Fibroblast of lung (primary cell): ENCODE results near the gene RBM33. TPM values are rescaled to one million over a fixed set of nuclear protein-coding genes. Genes with fewer than 3 reads are reported as not detected.

Experiments used
- DNase-seq, 2 donors: peaks; one replicate each; pipeline versions ENCODE4 v3.0.0 to v3.0.0-alpha.2; 2010; ENCODE audit warnings: low read depth in 2 of 2
- H2AFZ ChIP-seq: 2 replicates; pipeline ENCODE4 v1.5.1; 2012; ENCODE audit warnings: low read length, control low read depth, inconsistent platforms
- H3K27ac ChIP-seq: 2 replicates; pipeline ENCODE4 v1.5.1; 2011; ENCODE audit warnings: low read length, control low read depth; ENCODE audit not compliant: insufficient read depth
- H3K27me3 ChIP-seq: 2 replicates; pipeline ENCODE4 v1.5.1; 2011; ENCODE audit warnings: mild to moderate bottlenecking, low read length; ENCODE audit not compliant: control insufficient read depth, insufficient read depth
- H3K36me3 ChIP-seq: 2 replicates; pipeline ENCODE4 v1.5.1; 2011; ENCODE audit warnings: low read length; ENCODE audit not compliant: control insufficient read depth, insufficient read depth
- H3K4me1 ChIP-seq: 2 replicates; pipeline ENCODE4 v1.5.1; 2011; ENCODE audit warnings: low read length; ENCODE audit not compliant: control insufficient read depth, insufficient read depth; ENCODE audit errors: extremely low read depth
- H3K4me2 ChIP-seq: 2 replicates; pipeline ENCODE4 v1.5.1; 2011; ENCODE audit warnings: low read length, control low read depth; ENCODE audit not compliant: insufficient read depth; ENCODE audit errors: extremely low read depth
- H3K4me3 ChIP-seq, 4 experiments: fragments of 200-600 bp in 1 of 4; sonication (generic) in 1 of 4; replicated peaks in 1 of 4; 2 replicates each; pipeline ENCODE4 v1.5.1; 2011 to 2016; ENCODE audit warnings: low read length in 4 of 4, low read depth in 3 of 4, mild to moderate bottlenecking in 3 of 4, control low read depth in 2 of 4, inconsistent platforms in 1 of 4, mixed read lengths in 1 of 4; ENCODE audit not compliant: insufficient read depth in 1 of 4; ENCODE audit errors: control extremely low read depth in 1 of 4
- H3K79me2 ChIP-seq: 2 replicates; pipeline ENCODE4 v1.5.1; 2012; ENCODE audit warnings: mild to moderate bottlenecking, low read length, inconsistent platforms; ENCODE audit not compliant: control insufficient read depth, insufficient read depth
- H3K9ac ChIP-seq: 2 replicates; pipeline ENCODE4 v1.5.1; 2011; ENCODE audit warnings: mild to moderate bottlenecking, low read length, control low read depth; ENCODE audit not compliant: insufficient read depth
- H3K9me3 ChIP-seq: 2 replicates; pipeline ENCODE4 v1.5.1; 2012; ENCODE audit warnings: low read depth, low read length; ENCODE audit not compliant: control insufficient read depth, insufficient read depth
- H4K20me1 ChIP-seq: 2 replicates; pipeline ENCODE4 v1.5.1; 2011; ENCODE audit warnings: low read length; ENCODE audit not compliant: control insufficient read depth, insufficient read depth; ENCODE audit errors: extremely low read depth
- CTCF ChIP-seq, 2 donors: IDR thresholded peaks in 1 of 2; conservative IDR thresholded peaks in 1 of 2; 1 replicate in 1 of 2; 2 replicates in 1 of 2; pipeline ENCODE4 v1.5.1; 2011 to 2012; ENCODE audit warnings: low read length in 2 of 2, control low read depth in 1 of 2, inconsistent platforms in 1 of 2, low read depth in 1 of 2, mild to moderate bottlenecking in 1 of 2
- EZH2 ChIP-seq: IDR thresholded peaks from 2 replicates; pipeline ENCODE4 v1.5.1; 2012; ENCODE audit warnings: low read length, control low read depth, mild to moderate bottlenecking; ENCODE audit errors: missing control alignments
- polyA plus RNA-seq, 2 donors: library from polyadenylated mRNA; depleted of rRNA in 1 of 2; stranded (reverse) in 1 of 2; unstranded in 1 of 2; fragments of >200 nt; gene quantifications; 2 replicates each; pipeline ENCODE4 v1.2.1, GENCODE V29; 2011 to 2012; ENCODE audit warnings: missing spikeins in 1 of 2
- total RNA-seq: library from RNA; depleted of rRNA; stranded (reverse); fragments of >200 nt; gene quantifications from 2 replicates; pipeline ENCODE4 v1.2.1, GENCODE V29; 2014

RBM33 gene
- total and polyA plus RNA-seq, 2 donors (not counting 1 experiment from before 2014, with no cell fraction given), result 6.9 to 33.2 TPM

- Histone ChIP-seq H2AFZ (no peak overlapping the region), H3K4me3 (no peak overlapping the region), H3K36me3 (peaks cover 9% of the 10 kb centered on the region), H3K79me2 (peaks cover 19% of the 10 kb centered on the region), H3K27me3 (no peaks in the 10 kb centered on the region), H4K20me1 (no peaks in the 10 kb centered on the region), H3K9me3 (no peaks in the 10 kb centered on the region), H3K4me1 (no peaks in the 10 kb centered on the region), H3K27ac (no peak overlapping the region), H3K9ac (no peak overlapping the region), H3K4me2 (no peak overlapping the region)
- DNase-seq, result no peak
- TF ChIP-seq CTCF (conservative IDR thresholded peaks at IDR 0.05 in 1 of 2, IDR thresholded peaks at IDR 0.05 in 1 of 2; ENCODE audit: low read depth in 1 of 2, low read length in 2 of 2) (no peak), EZH2 (no peak)
These were observed 68.9 kb downstream of the RBM33 start for GRCh38 chr7:155713384-155713783.

- H3K4me3 ChIP-seq, result no peak overlapping the region
- no peak for TF ChIP-seq CTCF (conservative IDR thresholded peaks at IDR 0.05 in 1 of 2, IDR thresholded peaks at IDR 0.05 in 1 of 2; ENCODE audit: low read depth in 1 of 2, low read length in 2 of 2)
- no peak for TF ChIP-seq EZH2
- no peak overlapping the region for H3K4me2 ChIP-seq
- no peaks in the 10 kb centered on the region for H3K9me3 ChIP-seq
- no peaks in the 10 kb centered on the region for H4K20me1 ChIP-seq
- peaks cover 9% of the 10 kb centered on the region for H3K36me3 ChIP-seq
- H3K27me3 ChIP-seq, result no peaks in the 10 kb centered on the region
- no peak for DNase-seq
- H2AFZ ChIP-seq, result no peak overlapping the region
- no peaks in the 10 kb centered on the region for H3K4me1 ChIP-seq
- H3K27ac ChIP-seq, result no peak overlapping the region
- peaks cover 19% of the 10 kb centered on the region for H3K79me2 ChIP-seq
- no peak overlapping the region for H3K9ac ChIP-seq
These were observed 70.2 kb downstream of the RBM33 start for GRCh38 chr7:155714702-155715101.

GRCh38 chr7:155715111-155715805 lies 70.8 kb downstream of the RBM33 start:
- no peaks in the 10 kb centered on the region for H3K27me3 ChIP-seq
- no peaks in the 10 kb centered on the region for H4K20me1 ChIP-seq
- no peak overlapping the region for H3K27ac ChIP-seq
- peaks cover 19% of the 10 kb centered on the region for H3K79me2 ChIP-seq
- H3K4me3 ChIP-seq, result no peak overlapping the region
- H3K36me3 ChIP-seq, result peaks cover 9% of the 10 kb centered on the region
- H3K9me3 ChIP-seq, result no peaks in the 10 kb centered on the region
- H2AFZ ChIP-seq, result no peak overlapping the region
- H3K4me1 ChIP-seq, result no peaks in the 10 kb centered on the region
- no peak overlapping the region for H3K4me2 ChIP-seq
- DNase-seq, result no peak
- H3K9ac ChIP-seq, result no peak overlapping the region
- TF ChIP-seq EZH2 (no peak), CTCF (conservative IDR thresholded peaks at IDR 0.05 in 1 of 2, IDR thresholded peaks at IDR 0.05 in 1 of 2; ENCODE audit: low read depth in 1 of 2, low read length in 2 of 2) (no peak)
